HEK293 (cell line): ENCODE measurements around the gene PALB2.

Experiments
- CTCF ChIA-PET: fragments of 350-600 bp; formaldehyde crosslinking; extraction: SDS; loops from one replicate; lab custom pipeline; 2021; ENCODE audit warnings: antibody characterized with exemption; lab: Yijun Ruan, JAX
- POLR2A ChIA-PET: fragments of 300-600 bp; formaldehyde crosslinking; extraction: SDS; loops from one replicate; lab custom pipeline; 2020; ENCODE audit warnings: antibody characterized with exemption, inconsistent platforms; lab: Yijun Ruan, JAX
- H3K27ac ChIP-seq: fragments of 200-500 bp; sonication (Bioruptor generic); 2 replicates; pipeline ENCODE4 v1.5.1; 2014; ENCODE audit warnings: low read depth, low read length, control low read depth, inconsistent platforms; ENCODE audit errors: extremely low read depth
- H3K36me3 ChIP-seq, 2 experiments: fragments of 200-500 bp in 1 of 2; sonication (Bioruptor generic) in 1 of 2; 1 replicate in 1 of 2; 2 replicates in 1 of 2; pipeline ENCODE4 v1.5.1; 2014 to 2017; ENCODE audit warnings: inconsistent platforms in 2 of 2, low read length in 2 of 2; ENCODE audit not compliant: control insufficient read depth in 2 of 2, insufficient read depth in 1 of 2
- H3K4me1 ChIP-seq: fragments of 200-500 bp; sonication (Bioruptor generic); 2 replicates; pipeline ENCODE4 v1.5.1; 2014; ENCODE audit warnings: mild to moderate bottlenecking, low read length, inconsistent platforms; ENCODE audit not compliant: control insufficient read depth, insufficient read depth
- H3K4me3 ChIP-seq: 2 replicates; pipeline ENCODE4 v1.5.1; 2011; ENCODE audit warnings: low read depth, mild to moderate bottlenecking, control low read depth, low read length, moderate library complexity
- H3K9me3 ChIP-seq: fragments of 200-500 bp; sonication (Bioruptor generic); 2 replicates; pipeline ENCODE4 v1.5.1; 2014; ENCODE audit warnings: low read depth, low read length, inconsistent platforms; ENCODE audit not compliant: control insufficient read depth, insufficient read depth
- BCL11A ChIP-seq: fragments of 450-650 bp; formaldehyde crosslinking; IDR thresholded peaks from 2 replicates; pipeline ENCODE4 v1.5.1; 2016; ENCODE audit warnings: low read depth, missing biosample characterization, missing genetic modification characterization
- BCL11B ChIP-seq: fragments of 450-650 bp; formaldehyde crosslinking; IDR thresholded peaks from 2 replicates; pipeline ENCODE4 v1.5.1; 2016; ENCODE audit warnings: low read depth, missing biosample characterization, missing genetic modification characterization
- EGR2 ChIP-seq: fragments of 450-650 bp; formaldehyde crosslinking; IDR thresholded peaks from 2 replicates; pipeline ENCODE4 v1.5.1; 2016; ENCODE audit warnings: low read depth, missing biosample characterization, missing genetic modification characterization
- OSR2 ChIP-seq: fragments of 450-650 bp; formaldehyde crosslinking; IDR thresholded peaks from 2 replicates; pipeline ENCODE4 v1.5.1; 2016; ENCODE audit warnings: missing biosample characterization, missing genetic modification characterization
- OVOL3 ChIP-seq: fragments of 450-650 bp; formaldehyde crosslinking; IDR thresholded peaks from 2 replicates; pipeline ENCODE4 v1.5.1; 2016; ENCODE audit warnings: missing biosample characterization, missing genetic modification characterization
- PRDM1 ChIP-seq: fragments of 450-650 bp; formaldehyde crosslinking; IDR thresholded peaks from 2 replicates; pipeline ENCODE4; 2016; ENCODE audit warnings: missing biosample characterization, missing genetic modification characterization
- RBAK ChIP-seq: fragments of 450-650 bp; formaldehyde crosslinking; IDR thresholded peaks from 2 replicates; pipeline ENCODE4 v1.5.1; 2016; ENCODE audit warnings: missing biosample characterization, missing genetic modification characterization
- ZBTB7A ChIP-seq: fragments of 450-650 bp; formaldehyde crosslinking; IDR thresholded peaks from 2 replicates; pipeline ENCODE4 v1.5.1; 2016; ENCODE audit warnings: low read depth, missing biosample characterization, missing genetic modification characterization
- ZFHX2 ChIP-seq: fragments of 450-650 bp; formaldehyde crosslinking; conservative IDR thresholded peaks from 2 replicates; pipeline ENCODE4 v1.5.1; 2016; ENCODE audit warnings: missing biosample characterization, missing genetic modification characterization
- ZIC2 ChIP-seq: fragments of 450-650 bp; formaldehyde crosslinking; IDR thresholded peaks from 2 replicates; pipeline ENCODE4 v1.5.1; 2016; ENCODE audit warnings: missing biosample characterization, missing genetic modification characterization
- ZNF350 ChIP-seq: fragments of 450-650 bp; formaldehyde crosslinking; IDR thresholded peaks from 2 replicates; pipeline ENCODE4 v1.5.0; 2017; ENCODE audit warnings: missing biosample characterization, mild to moderate bottlenecking, missing genetic modification characterization
- ZNF366 ChIP-seq: fragments of 450-650 bp; formaldehyde crosslinking; conservative IDR thresholded peaks from 2 replicates; pipeline ENCODE4 v1.5.1; 2016; ENCODE audit warnings: missing biosample characterization, missing genetic modification characterization
- ZNF426 ChIP-seq: fragments of 450-650 bp; formaldehyde crosslinking; IDR thresholded peaks from 2 replicates; pipeline ENCODE4 v1.5.1; 2017; ENCODE audit warnings: missing biosample characterization, missing genetic modification characterization, mild to moderate bottlenecking, inconsistent platforms, moderate library complexity
- ZNF600 ChIP-seq: fragments of 450-650 bp; formaldehyde crosslinking; IDR thresholded peaks from 2 replicates; pipeline ENCODE4 v1.5.1; 2016; ENCODE audit warnings: missing biosample characterization, missing genetic modification characterization
- TF ChIP-seq, protein P1 (sequence below): fragments of 450-650 bp; formaldehyde crosslinking; IDR thresholded peaks from 2 replicates; pipeline ENCODE4 v1.5.1; 2016; ENCODE audit warnings: missing biosample characterization, missing genetic modification characterization
- TF ChIP-seq, protein P2 (sequence below): fragments of 450-650 bp; formaldehyde crosslinking; IDR thresholded peaks from 2 replicates; pipeline ENCODE4 v1.5.1; 2016; ENCODE audit warnings: missing biosample characterization, missing genetic modification characterization

Gene PALB2

DNA sequence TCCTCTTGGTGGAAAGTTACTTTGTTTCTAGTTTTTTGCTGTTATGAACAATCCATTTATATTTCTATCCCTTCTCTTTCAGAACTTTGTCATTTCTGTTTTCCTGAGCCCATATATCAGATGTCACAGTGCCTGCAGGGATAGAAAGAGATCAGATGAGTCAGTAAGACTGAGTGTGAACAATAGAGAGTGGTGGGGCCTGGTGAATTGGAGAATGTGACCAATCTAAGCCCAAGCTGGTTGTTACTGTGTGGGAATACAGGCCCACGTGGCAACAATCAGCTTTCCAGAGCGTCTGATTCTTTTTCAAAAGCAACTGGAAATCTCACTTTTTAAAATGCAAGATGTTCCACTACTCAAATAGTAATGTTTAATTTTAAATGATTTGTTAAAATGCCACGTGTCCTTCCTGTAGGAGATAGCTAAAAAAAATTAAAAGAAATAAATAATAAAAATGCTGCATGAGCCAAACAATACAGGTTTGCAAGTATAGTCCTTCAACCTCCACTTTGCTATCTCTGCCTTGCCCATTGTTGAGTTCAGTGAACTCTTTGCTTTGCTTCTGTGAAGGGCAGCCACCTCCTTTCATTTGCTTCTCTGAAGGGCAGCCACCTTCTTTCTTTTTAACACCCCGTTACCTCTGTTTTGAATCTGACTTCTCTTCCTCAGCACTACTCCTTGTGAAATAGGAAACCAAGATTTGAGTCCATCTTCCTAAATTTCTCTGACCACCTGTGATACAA lies 9.7 kb upstream of the PALB2 start:
- Histone ChIP-seq H3K4me1 (no peaks in the 10 kb centered on the region), H3K27ac (no peak overlapping the region), H3K9me3 (no peaks in the 10 kb centered on the region)
- 0 out of 2 replicates have a peak, but pooled peaks have one; percentile 16 for TF ChIP-seq PRDM1 (tag by site-specific recombination)
- TF ChIP-seq ZNF600, result 0 out of 2 replicates have a peak, but pooled peaks have one; percentile 23
- TF ChIP-seq ZNF426 (tag by site-specific recombination), result no peak
- TF ChIP-seq, all 188 proteins: peak for 2
- ChIA-PET CTCF (interaction anchor here (0.6 kb wide), 2 partner anchors 27 to 354 kb away, joined by 3 to 6 read pairs; no protein-coding TSS in a partner anchor), POLR2A (interaction anchor here (0.7 kb wide), 1 partner anchor 10 kb away, joined by 3 read pairs; the partner anchor contains the start of genes DCTN5 and PALB2)
- Histone ChIP-seq H3K4me3 (no peak overlapping the region), H3K36me3 (peaks cover 54 to 71% of the 10 kb centered on the region in 2 experiments)

DNA sequence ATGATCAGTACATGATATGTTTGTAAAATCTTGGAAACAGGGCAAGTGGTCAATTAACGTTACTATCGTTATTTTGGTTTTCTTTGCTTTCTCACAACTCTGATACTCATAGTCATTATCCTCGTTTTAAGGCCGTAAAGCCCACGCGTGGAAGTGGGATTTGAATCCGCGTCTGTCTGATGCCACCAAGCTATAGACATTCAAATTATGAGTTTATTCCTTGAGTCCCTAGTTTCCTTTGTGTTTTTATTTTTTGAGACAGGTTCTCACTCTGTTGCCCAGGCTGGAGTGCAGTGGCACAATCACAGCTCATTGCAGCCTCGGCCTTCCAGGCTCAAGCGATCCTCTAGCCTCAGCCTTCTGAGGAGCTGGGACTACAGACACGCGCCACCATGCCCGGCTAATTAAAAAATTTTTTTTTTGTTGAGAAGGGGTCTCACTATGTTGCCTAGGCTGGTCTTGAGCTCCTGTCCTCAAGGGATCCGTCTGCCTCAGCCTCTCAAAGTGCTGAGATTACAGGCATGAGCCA lies 1.2 kb upstream of the PALB2 start:
- no peak overlapping the region for H3K27ac ChIP-seq
- TF ChIP-seq, protein P1, sequence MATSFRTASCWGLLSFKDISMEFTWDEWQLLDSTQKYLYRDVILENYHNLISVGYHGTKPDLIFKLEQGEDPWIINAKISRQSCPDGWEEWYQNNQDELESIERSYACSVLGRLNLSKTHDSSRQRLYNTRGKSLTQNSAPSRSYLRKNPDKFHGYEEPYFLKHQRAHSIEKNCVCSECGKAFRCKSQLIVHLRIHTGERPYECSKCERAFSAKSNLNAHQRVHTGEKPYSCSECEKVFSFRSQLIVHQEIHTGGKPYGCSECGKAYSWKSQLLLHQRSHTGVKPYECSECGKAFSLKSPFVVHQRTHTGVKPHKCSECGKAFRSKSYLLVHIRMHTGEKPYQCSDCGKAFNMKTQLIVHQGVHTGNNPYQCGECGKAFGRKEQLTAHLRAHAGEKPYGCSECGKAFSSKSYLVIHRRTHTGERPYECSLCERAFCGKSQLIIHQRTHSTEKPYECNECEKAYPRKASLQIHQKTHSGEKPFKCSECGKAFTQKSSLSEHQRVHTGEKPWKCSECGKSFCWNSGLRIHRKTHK, result no peak
- POLR2A ChIA-PET, result interaction anchor here (1.3 kb wide), 1 partner anchor 37 kb away, joined by 6 read pairs; the partner anchor contains the start of gene PLK1
- 0 out of 2 replicates have a peak, but pooled peaks cover 2% of the 10 kb centered on the region for H3K4me1 ChIP-seq
- peak overlapping the region; percentile 96 for H3K4me3 ChIP-seq
- CTCF ChIA-PET, result interaction anchor here (0.6 to 1.6 kb wide), 2 partner anchors 17 to 710 kb away, joined by 3 read pairs; no protein-coding TSS in a partner anchor
- H3K9me3 ChIP-seq, result no peaks in the 10 kb centered on the region
- peaks cover 37 to 54% of the 10 kb centered on the region in 2 experiments for H3K36me3 ChIP-seq

DNA sequence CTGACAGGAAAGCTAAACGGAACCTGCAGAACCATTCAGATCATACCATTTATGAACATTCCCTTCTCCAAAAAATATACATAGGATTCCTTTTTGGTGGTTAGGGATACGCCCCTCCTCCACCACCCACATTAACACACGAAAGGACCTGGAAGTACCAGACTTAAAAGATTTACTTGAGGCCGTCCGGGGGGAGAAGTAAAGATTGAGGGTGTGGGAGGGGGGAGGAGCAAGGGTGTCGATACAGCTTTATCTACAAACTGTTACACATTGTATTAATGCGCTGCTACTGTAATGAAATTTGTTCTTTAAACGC lies 537 bp downstream of the PALB2 start:
- Histone ChIP-seq H3K36me3 (peaks cover 40 to 49% of the 10 kb centered on the region in 2 experiments), H3K9me3 (no peaks in the 10 kb centered on the region), H3K27ac (peak overlapping the region; percentile 68; the same call in 1 of the 2 replicates), H3K4me3 (peak overlapping the region; percentile 96), H3K4me1 (0 out of 2 replicates have a peak, but pooled peaks cover 2% of the 10 kb centered on the region)
- ChIA-PET POLR2A (interaction anchor here (1.2 to 1.3 kb wide), 4 partner anchors 10 to 83 kb away, joined by 3 to 5 read pairs (median 4); partner anchors contain the start of genes EARS2, NDUFAB1, PLK1 and UBFD1), CTCF (no interaction called here)
- no peak for TF ChIP-seq ZIC2
- TF ChIP-seq ZNF366, result no peak
- no peak for TF ChIP-seq BCL11B (tag by site-specific recombination)
- TF ChIP-seq, protein P2, sequence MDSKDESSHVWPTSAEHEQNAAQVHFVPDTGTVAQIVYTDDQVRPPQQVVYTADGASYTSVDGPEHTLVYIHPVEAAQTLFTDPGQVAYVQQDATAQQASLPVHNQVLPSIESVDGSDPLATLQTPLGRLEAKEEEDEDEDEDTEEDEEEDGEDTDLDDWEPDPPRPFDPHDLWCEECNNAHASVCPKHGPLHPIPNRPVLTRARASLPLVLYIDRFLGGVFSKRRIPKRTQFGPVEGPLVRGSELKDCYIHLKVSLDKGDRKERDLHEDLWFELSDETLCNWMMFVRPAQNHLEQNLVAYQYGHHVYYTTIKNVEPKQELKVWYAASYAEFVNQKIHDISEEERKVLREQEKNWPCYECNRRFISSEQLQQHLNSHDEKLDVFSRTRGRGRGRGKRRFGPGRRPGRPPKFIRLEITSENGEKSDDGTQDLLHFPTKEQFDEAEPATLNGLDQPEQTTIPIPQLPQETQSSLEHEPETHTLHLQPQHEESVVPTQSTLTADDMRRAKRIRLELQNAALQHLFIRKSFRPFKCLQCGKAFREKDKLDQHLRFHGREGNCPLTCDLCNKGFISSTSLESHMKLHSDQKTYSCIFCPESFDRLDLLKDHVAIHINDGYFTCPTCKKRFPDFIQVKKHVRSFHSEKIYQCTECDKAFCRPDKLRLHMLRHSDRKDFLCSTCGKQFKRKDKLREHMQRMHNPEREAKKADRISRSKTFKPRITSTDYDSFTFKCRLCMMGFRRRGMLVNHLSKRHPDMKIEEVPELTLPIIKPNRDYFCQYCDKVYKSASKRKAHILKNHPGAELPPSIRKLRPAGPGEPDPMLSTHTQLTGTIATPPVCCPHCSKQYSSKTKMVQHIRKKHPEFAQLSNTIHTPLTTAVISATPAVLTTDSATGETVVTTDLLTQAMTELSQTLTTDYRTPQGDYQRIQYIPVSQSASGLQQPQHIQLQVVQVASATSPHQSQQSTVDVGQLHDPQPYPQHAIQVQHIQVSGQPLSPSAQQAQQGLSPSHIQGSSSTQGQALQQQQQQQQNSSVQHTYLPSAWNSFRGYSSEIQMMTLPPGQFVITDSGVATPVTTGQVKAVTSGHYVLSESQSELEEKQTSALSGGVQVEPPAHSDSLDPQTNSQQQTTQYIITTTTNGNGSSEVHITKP (tag by site-specific recombination), result peak; percentile 2; the same call in 1 of the 2 replicates
- no peak for TF ChIP-seq ZNF350 (tag by site-specific recombination)
- TF ChIP-seq OSR2 (tag by site-specific recombination), result no peak
- TF ChIP-seq BCL11A (tag by site-specific recombination), result no peak
- TF ChIP-seq EGR2, result peak; percentile 30; the same call in 1 of the 2 replicates
- no peak for TF ChIP-seq ZBTB7A (tag by site-specific recombination)
- TF ChIP-seq ZFHX2 (tag by site-specific recombination), result peak; percentile 36; the same call in 1 of the 2 replicates
- TF ChIP-seq RBAK (tag by site-specific recombination), result no peak
- TF ChIP-seq OVOL3 (tag by site-specific recombination), result no peak
